ENCODE results near the gene AP4B1. TPM values are rescaled to one million over a fixed set of nuclear protein-coding genes. Genes with fewer than 3 reads are reported as not detected.
A peak's percentile ranks its signal among the peaks of the same experiment; 100 is the strongest.

Gene AP4B1
- total RNA-seq, 1 experiment from 2014 or later = 14.2 TPM

DNA sequence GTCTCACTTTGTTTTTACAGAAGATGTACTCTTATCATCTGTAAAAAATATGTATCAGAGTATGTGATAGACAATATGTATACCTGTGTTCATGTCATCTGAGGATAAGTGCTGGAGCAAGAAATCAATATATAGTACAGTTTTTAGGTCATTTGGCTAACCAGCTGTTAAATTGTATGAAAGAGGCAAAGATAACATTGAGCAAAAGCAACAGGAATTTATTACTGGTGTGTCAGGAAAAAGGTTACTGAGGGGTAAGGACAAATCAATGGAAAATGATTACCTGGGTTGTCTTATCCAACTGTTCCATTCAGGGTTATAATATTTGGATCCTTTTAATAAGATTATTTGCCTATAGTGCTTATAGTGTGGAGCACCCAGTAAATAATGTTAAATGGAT, 29.4 kb upstream of the AP4B1 start (continued):
- TF ChIP-seq, protein P1, sequence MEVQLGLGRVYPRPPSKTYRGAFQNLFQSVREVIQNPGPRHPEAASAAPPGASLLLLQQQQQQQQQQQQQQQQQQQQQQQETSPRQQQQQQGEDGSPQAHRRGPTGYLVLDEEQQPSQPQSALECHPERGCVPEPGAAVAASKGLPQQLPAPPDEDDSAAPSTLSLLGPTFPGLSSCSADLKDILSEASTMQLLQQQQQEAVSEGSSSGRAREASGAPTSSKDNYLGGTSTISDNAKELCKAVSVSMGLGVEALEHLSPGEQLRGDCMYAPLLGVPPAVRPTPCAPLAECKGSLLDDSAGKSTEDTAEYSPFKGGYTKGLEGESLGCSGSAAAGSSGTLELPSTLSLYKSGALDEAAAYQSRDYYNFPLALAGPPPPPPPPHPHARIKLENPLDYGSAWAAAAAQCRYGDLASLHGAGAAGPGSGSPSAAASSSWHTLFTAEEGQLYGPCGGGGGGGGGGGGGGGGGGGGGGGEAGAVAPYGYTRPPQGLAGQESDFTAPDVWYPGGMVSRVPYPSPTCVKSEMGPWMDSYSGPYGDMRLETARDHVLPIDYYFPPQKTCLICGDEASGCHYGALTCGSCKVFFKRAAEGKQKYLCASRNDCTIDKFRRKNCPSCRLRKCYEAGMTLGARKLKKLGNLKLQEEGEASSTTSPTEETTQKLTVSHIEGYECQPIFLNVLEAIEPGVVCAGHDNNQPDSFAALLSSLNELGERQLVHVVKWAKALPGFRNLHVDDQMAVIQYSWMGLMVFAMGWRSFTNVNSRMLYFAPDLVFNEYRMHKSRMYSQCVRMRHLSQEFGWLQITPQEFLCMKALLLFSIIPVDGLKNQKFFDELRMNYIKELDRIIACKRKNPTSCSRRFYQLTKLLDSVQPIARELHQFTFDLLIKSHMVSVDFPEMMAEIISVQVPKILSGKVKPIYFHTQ (CRISPR knock-in tag; IDR thresholded peaks at IDR 0.05) = no peak
- TF ChIP-seq NR1H2 (CRISPR knock-in tag; IDR thresholded peaks at IDR 0.05) (no peak), ZNF138 (CRISPR knock-in tag; conservative IDR thresholded peaks at IDR 0.05) (no peak)
- TF ChIP-seq, protein P2, sequence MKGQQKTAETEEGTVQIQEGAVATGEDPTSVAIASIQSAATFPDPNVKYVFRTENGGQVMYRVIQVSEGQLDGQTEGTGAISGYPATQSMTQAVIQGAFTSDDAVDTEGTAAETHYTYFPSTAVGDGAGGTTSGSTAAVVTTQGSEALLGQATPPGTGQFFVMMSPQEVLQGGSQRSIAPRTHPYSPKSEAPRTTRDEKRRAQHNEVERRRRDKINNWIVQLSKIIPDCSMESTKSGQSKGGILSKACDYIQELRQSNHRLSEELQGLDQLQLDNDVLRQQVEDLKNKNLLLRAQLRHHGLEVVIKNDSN (CRISPR knock-in tag; IDR thresholded peaks at IDR 0.05) = no peak

DNA sequence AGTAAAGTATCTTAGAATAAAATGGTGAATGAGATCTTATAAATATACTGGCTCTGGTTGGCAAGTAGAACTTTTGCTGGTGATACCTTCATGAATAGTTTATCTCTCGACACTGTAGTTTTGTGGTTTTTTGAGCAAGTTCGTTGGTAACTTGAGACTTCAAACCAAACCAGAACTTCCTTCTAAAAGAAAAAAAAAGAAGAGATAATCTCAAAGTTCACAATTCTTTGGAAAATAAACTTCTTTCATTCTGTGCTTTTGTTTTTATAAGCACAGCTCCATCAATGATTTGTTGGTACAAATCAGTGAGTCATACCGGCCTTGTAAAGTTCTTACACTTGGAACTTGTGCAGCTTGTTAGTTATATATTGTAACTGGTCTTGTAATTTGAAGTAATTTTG, 26.9 kb upstream of the AP4B1 start:
- Mint-ChIP-seq H3K9me3 (peaks cover 3% of the 10 kb centered on the region; the same call in 1 of the 2 replicates), H3K4me1 (peaks cover 42% of the 10 kb centered on the region), H3K4me3 (peak overlapping the region; percentile 93), H3K27me3 (ENCODE audit: low read depth) (peaks cover 4% of the 10 kb centered on the region), H3K36me3 (no peaks in the 10 kb centered on the region), H3K27ac (no peak overlapping the region)
- POLR2A ChIA-PET = interaction anchor here (0.7 kb wide), 1 partner anchor 172 kb away, joined by 3 read pairs; the partner anchor contains the start of gene PHTF1
- TF ChIP-seq, protein P3, sequence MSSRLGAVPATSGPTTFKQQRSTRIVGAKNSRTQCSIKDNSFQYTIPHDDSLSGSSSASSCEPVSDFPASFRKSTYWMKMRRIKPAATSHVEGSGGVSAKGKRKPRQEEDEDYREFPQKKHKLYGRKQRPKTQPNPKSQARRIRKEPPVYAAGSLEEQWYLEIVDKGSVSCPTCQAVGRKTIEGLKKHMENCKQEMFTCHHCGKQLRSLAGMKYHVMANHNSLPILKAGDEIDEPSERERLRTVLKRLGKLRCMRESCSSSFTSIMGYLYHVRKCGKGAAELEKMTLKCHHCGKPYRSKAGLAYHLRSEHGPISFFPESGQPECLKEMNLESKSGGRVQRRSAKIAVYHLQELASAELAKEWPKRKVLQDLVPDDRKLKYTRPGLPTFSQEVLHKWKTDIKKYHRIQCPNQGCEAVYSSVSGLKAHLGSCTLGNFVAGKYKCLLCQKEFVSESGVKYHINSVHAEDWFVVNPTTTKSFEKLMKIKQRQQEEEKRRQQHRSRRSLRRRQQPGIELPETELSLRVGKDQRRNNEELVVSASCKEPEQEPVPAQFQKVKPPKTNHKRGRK (CRISPR knock-in tag; IDR thresholded peaks at IDR 0.05; ENCODE audit: borderline replicate concordance) = no peak
- no peak for TF ChIP-seq SOX15 (CRISPR knock-in tag; IDR thresholded peaks at IDR 0.05)
- no peak for DNase-seq (ENCODE audit: low spot score)
- ATAC-seq = no peak
- CTCF ChIA-PET = interaction anchor here (0.8 to 3.4 kb wide), 2 partner anchors 26 to 214 kb away, joined by 3 to 19 read pairs; partner anchors contain the start of genes AP4B1 and DCLRE1B

DNA sequence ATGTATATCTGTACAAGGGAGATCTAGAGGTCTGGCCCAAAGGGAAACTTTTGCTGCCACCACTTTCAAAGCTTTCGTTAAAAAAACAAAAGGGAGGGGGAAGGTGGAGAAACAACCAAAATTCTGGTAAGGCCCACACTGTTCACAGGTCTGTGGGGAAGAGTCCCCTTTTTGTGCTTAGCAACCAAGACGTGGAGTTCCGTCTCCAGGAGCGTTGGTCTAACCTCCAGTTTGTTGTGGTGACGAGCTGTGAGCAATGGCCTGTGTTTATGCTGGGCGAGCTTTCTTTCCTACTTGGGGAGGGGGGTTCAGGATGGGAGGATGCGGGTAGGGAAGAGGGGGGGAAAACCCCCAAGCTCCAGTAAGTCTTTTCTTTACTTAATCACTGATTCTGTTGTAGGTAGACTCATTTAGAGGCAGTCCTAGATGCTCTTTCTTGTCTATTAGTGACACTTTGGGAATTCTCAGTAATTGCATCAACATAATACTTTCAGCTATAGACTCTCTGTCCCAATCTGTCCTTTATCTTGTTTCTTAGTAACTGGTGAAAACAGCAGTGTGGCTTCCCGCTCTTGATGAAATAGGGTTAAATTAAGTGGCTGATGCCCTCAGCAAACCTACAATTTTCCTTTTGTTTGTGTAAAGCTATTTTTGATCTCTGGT, 26.0 kb upstream of the AP4B1 start:
- Mint-ChIP-seq H3K4me1 (peaks cover 37% of the 10 kb centered on the region), H3K27ac (peak overlapping the region; percentile 84), H3K27me3 (ENCODE audit: low read depth) (peaks cover 7% of the 10 kb centered on the region), H3K9me3 (peaks cover 3% of the 10 kb centered on the region; the same call in 1 of the 2 replicates), H3K4me3 (peak overlapping the region; percentile 93), H3K36me3 (no peaks in the 10 kb centered on the region)
- POLR2A ChIA-PET = interaction anchor here (0.5 to 2.7 kb wide), 4 partner anchors 10 to 657 kb away, joined by 4 to 23 read pairs (median 6); partner anchors contain the start of genes AP4B1 and DCLRE1B
- DNase-seq (ENCODE audit: low spot score) = no peak
- no peak for TF ChIP-seq RORB (CRISPR knock-in tag; IDR thresholded peaks at IDR 0.05)
- TF ChIP-seq, protein P4, sequence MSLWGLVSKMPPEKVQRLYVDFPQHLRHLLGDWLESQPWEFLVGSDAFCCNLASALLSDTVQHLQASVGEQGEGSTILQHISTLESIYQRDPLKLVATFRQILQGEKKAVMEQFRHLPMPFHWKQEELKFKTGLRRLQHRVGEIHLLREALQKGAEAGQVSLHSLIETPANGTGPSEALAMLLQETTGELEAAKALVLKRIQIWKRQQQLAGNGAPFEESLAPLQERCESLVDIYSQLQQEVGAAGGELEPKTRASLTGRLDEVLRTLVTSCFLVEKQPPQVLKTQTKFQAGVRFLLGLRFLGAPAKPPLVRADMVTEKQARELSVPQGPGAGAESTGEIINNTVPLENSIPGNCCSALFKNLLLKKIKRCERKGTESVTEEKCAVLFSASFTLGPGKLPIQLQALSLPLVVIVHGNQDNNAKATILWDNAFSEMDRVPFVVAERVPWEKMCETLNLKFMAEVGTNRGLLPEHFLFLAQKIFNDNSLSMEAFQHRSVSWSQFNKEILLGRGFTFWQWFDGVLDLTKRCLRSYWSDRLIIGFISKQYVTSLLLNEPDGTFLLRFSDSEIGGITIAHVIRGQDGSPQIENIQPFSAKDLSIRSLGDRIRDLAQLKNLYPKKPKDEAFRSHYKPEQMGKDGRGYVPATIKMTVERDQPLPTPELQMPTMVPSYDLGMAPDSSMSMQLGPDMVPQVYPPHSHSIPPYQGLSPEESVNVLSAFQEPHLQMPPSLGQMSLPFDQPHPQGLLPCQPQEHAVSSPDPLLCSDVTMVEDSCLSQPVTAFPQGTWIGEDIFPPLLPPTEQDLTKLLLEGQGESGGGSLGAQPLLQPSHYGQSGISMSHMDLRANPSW (CRISPR knock-in tag; conservative IDR thresholded peaks at IDR 0.05; ENCODE audit: low read depth) = no peak
- TF ChIP-seq, protein P5, sequence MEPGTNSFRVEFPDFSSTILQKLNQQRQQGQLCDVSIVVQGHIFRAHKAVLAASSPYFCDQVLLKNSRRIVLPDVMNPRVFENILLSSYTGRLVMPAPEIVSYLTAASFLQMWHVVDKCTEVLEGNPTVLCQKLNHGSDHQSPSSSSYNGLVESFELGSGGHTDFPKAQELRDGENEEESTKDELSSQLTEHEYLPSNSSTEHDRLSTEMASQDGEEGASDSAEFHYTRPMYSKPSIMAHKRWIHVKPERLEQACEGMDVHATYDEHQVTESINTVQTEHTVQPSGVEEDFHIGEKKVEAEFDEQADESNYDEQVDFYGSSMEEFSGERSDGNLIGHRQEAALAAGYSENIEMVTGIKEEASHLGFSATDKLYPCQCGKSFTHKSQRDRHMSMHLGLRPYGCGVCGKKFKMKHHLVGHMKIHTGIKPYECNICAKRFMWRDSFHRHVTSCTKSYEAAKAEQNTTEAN (CRISPR knock-in tag; IDR thresholded peaks at IDR 0.05) = no peak
- TF ChIP-seq, protein P6, sequence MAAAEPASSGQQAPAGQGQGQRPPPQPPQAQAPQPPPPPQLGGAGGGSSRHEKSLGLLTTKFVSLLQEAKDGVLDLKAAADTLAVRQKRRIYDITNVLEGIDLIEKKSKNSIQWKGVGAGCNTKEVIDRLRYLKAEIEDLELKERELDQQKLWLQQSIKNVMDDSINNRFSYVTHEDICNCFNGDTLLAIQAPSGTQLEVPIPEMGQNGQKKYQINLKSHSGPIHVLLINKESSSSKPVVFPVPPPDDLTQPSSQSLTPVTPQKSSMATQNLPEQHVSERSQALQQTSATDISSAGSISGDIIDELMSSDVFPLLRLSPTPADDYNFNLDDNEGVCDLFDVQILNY (CRISPR knock-in tag; IDR thresholded peaks at IDR 0.05) = no peak
- CTCF ChIA-PET = interaction anchor here (0.6 to 3.4 kb wide), 5 partner anchors 16 to 215 kb away, joined by 3 to 19 read pairs (median 3); partner anchors contain the start of genes AP4B1 and DCLRE1B
- 0 out of 2 replicates have a peak, but pooled peaks have one; percentile 2 for ATAC-seq
